PC-3 (cell line): ENCODE measurements around the gene APBB2. TPM values are rescaled to one million over a fixed set of nuclear protein-coding genes. Genes with fewer than 3 reads are reported as not detected.

Source experiments
- ATAC-seq: fragments of 200-7000 bp; cut with Tn5 transposase; 2 replicates; pipeline ENCODE4 v1.9.1; 2020; ENCODE audit warnings: mild to moderate bottlenecking, moderate library complexity
- BruUV-seq: library from RNA; stranded (reverse); fragments of 400-500 nt; replicated peaks from 2 replicates; lab custom pipeline; 2021; lab: Mats Ljungman, UMichigan
- CTCF ChIA-PET: fragments of 300-600 bp; sonication (Branson Sonifier 250); formaldehyde crosslinking; loops from one replicate; lab custom pipeline; 2022; ENCODE audit warnings: antibody characterized with exemption; lab: Charles Lee
- POLR2A ChIA-PET: fragments of 300-600 bp; sonication (Branson Sonifier 250); formaldehyde crosslinking; loops from one replicate; lab custom pipeline; 2022; ENCODE audit warnings: antibody characterized with exemption; ENCODE audit not compliant: unreplicated experiment; lab: Charles Lee
- DNase-seq: peaks from one replicate; pipeline ENCODE4 v3.0.0-alpha.2; 2015
- H2AFZ ChIP-seq: fragments of 300-600 bp; sonication (generic); 2 replicates; pipeline ENCODE4 v1.6.0; 2016; ENCODE audit warnings: antibody characterized with exemption, low read length
- H3F3A ChIP-seq: fragments of 300-600 bp; sonication (generic); one replicate; pipeline ENCODE4 v1.6.0; 2017; ENCODE audit warnings: antibody characterized with exemption, low read length, control low read depth, mild to moderate bottlenecking; ENCODE audit not compliant: unreplicated experiment
- H3K27ac ChIP-seq: fragments of 300-600 bp; sonication (generic); 2 replicates; pipeline ENCODE4 v1.5.1; 2016; ENCODE audit warnings: mild to moderate bottlenecking, low read length
- H3K27me3 ChIP-seq: fragments of 300-600 bp; sonication (generic); 2 replicates; pipeline ENCODE4 v1.6.1; 2016; ENCODE audit warnings: low read length, mixed read lengths
- H3K36me3 ChIP-seq: fragments of 300-600 bp; sonication (generic); 2 replicates; pipeline ENCODE4 v1.6.1; 2016; ENCODE audit warnings: low read depth, mixed run types, low read length, mixed read lengths
- H3K4me1 ChIP-seq: fragments of 300-600 bp; sonication (generic); 2 replicates; pipeline ENCODE4 v1.5.1; 2016; ENCODE audit warnings: low read length; ENCODE audit not compliant: insufficient read depth
- H3K4me2 ChIP-seq: fragments of 300-600 bp; sonication (generic); 2 replicates; pipeline ENCODE4 v1.6.0; 2016; ENCODE audit warnings: low read length
- H3K4me3 ChIP-seq: fragments of 300-600 bp; sonication (generic); 2 replicates; pipeline ENCODE4 v1.5.1; 2016; ENCODE audit warnings: mild to moderate bottlenecking, low read length, mixed read lengths
- H3K79me2 ChIP-seq: fragments of 300-600 bp; sonication (generic); 2 replicates; pipeline ENCODE4 v1.6.1; 2017; ENCODE audit warnings: low read length, mixed read lengths
- H3K9ac ChIP-seq: fragments of 300-600 bp; sonication (generic); 2 replicates; pipeline ENCODE4 v1.6.0; 2016; ENCODE audit warnings: mild to moderate bottlenecking, low read length
- H3K9me2 ChIP-seq: fragments of 300-600 bp; sonication (generic); replicated peaks from 2 replicates; pipeline ENCODE4 v1.6.1; 2016; ENCODE audit warnings: mixed run types, low read length, mixed read lengths
- H3K9me3 ChIP-seq: fragments of 300-600 bp; sonication (generic); 2 replicates; pipeline ENCODE4 v1.6.1; 2016; ENCODE audit warnings: low read length, mixed read lengths
- H4K20me1 ChIP-seq: fragments of 300-600 bp; sonication (generic); 2 replicates; pipeline ENCODE4 v1.6.1; 2016; ENCODE audit warnings: low read length, mixed read lengths
- EZH2 ChIP-seq: fragments of 300-600 bp; sonication (generic); IDR thresholded peaks from one replicate; pipeline ENCODE4 v1.6.1; 2017; ENCODE audit warnings: antibody characterized with exemption, mild to moderate bottlenecking, low read length; ENCODE audit not compliant: unreplicated experiment
- EZH2phosphoT487 ChIP-seq: fragments of 300-600 bp; sonication (generic); IDR thresholded peaks from 2 replicates; pipeline ENCODE4 v1.6.1; 2018; ENCODE audit warnings: mild to moderate bottlenecking, antibody characterized with exemption, low read length, borderline replicate concordance
- intact Hi-C: fragments of 100-400 bp; cut with micrococcal nuclease; formaldehyde crosslinking; loops from 2 replicates; pipeline ENCODE4 v1.9.0; 2023
- total RNA-seq: library from RNA; depleted of rRNA; stranded (reverse); fragments of >200 nt; gene quantifications from 2 replicates; pipeline ENCODE4 v1.2.3, GENCODE V29; 2014
- TF ChIP-seq, protein P1 (sequence below): fragments of 300-600 bp; sonication (generic); conservative IDR thresholded peaks from 2 replicates; pipeline ENCODE4 v1.5.1; 2017; ENCODE audit warnings: antibody characterized with exemption, low read depth, mild to moderate bottlenecking, low read length

The APBB2 gene
- total RNA-seq, 1 experiment from 2014 or later = 24.7 TPM

DNA sequence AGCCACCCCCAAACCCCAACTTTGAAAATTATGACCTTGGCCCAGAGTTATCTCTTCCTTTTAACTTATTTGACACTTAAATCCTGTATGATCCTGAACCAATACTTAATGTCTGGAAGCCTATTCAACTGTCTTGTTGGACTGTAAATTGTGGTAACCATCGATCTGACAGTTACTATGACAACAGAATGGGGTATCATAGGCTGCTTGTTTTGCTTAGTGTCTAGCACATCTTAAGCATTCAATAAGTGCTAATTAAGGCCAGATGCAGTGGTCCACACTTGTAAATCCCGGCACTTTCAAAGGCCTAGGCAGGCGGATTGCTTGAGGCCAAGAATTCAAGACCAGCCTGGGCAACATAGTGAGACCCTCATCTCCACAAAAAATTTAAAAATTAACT is 175.0 kb downstream of the APBB2 start:
- POLR2A ChIA-PET = no interaction called here
- Histone ChIP-seq H3K9ac (no peak overlapping the region), H4K20me1 (no peaks in the 10 kb centered on the region), H3K4me3 (no peak overlapping the region), H3K4me2 (no peak overlapping the region), H3K4me1 (no peaks in the 10 kb centered on the region), H3K9me3 (no peaks in the 10 kb centered on the region), H3F3A (no peaks in the 10 kb centered on the region), H2AFZ (no peak overlapping the region), H3K27me3 (no peaks in the 10 kb centered on the region), H3K79me2 (no peaks in the 10 kb centered on the region), H3K36me3 (no peaks in the 10 kb centered on the region), H3K27ac (no peak overlapping the region), H3K9me2 (no peaks in the 10 kb centered on the region)
- BruUV-seq = no TSS peak
- ATAC-seq (no peak), DNase-seq (no peak)
- no peak for TF ChIP-seq EZH2
- TF ChIP-seq EZH2phosphoT487 = no peak
- TF ChIP-seq, protein P1, sequence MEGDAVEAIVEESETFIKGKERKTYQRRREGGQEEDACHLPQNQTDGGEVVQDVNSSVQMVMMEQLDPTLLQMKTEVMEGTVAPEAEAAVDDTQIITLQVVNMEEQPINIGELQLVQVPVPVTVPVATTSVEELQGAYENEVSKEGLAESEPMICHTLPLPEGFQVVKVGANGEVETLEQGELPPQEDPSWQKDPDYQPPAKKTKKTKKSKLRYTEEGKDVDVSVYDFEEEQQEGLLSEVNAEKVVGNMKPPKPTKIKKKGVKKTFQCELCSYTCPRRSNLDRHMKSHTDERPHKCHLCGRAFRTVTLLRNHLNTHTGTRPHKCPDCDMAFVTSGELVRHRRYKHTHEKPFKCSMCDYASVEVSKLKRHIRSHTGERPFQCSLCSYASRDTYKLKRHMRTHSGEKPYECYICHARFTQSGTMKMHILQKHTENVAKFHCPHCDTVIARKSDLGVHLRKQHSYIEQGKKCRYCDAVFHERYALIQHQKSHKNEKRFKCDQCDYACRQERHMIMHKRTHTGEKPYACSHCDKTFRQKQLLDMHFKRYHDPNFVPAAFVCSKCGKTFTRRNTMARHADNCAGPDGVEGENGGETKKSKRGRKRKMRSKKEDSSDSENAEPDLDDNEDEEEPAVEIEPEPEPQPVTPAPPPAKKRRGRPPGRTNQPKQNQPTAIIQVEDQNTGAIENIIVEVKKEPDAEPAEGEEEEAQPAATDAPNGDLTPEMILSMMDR = no peak
- intact Hi-C loops = no loop called here
- CTCF ChIA-PET = no interaction called here

DNA sequence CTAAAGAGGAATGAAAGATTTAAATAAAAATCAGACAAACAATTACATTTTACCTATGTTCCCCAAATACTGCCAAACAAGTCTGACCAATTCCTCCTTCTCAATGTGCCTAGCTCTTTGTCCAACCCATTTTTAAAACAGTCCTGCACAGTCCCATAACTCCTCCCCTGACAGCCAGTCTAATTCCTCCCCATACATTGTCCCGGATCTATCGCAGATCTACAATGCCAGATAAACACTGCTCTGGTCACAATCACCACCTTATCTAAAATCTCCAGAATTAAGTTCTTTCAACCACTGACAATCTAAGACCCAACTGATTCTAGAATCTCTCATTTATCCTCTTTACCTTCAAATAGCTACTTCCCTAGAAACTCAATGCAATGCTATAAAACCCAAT is 176.0 kb downstream of the APBB2 start:
- DNase-seq (no peak), ATAC-seq (no peak)
- no peaks in the 10 kb centered on the region for H3K9me2 ChIP-seq
- no peaks in the 10 kb centered on the region for H3K27me3 ChIP-seq
- no peaks in the 10 kb centered on the region for H3K36me3 ChIP-seq
- H4K20me1 ChIP-seq = no peaks in the 10 kb centered on the region
- CTCF ChIA-PET = no interaction called here
- no peak overlapping the region for H3K4me3 ChIP-seq
- H3F3A ChIP-seq = no peaks in the 10 kb centered on the region
- no peak overlapping the region for H3K27ac ChIP-seq
- BruUV-seq = no TSS peak
- no peak overlapping the region for H2AFZ ChIP-seq
- no peaks in the 10 kb centered on the region for H3K9me3 ChIP-seq
- no peaks in the 10 kb centered on the region for H3K4me1 ChIP-seq
- POLR2A ChIA-PET = no interaction called here
- TF ChIP-seq, protein P1 = no peak
- no peak for TF ChIP-seq EZH2
- TF ChIP-seq EZH2phosphoT487 = no peak
- no peak overlapping the region for H3K4me2 ChIP-seq
- intact Hi-C loops = no loop called here
- H3K9ac ChIP-seq = no peak overlapping the region
- no peaks in the 10 kb centered on the region for H3K79me2 ChIP-seq

DNA sequence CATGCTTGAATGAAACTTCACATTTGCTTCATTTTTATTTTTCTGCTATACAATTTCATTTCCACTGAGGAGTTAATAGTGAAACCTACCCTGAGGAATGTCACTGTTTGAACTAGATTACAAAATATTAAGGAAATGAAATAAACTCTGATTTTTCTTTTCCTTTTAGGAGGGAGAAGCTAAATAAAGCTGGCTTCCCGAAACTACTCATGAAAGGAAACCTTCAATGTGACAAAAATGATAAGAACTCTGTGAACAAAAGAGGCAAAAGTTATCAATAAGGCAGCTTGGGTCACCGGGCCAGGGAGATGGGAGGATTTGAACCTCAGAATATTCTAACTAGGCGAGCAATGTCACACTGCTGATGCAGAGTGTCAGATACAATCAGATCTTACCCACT is 185.2 kb downstream of the APBB2 start:
- Histone ChIP-seq H3K4me1 (no peaks in the 10 kb centered on the region), H4K20me1 (no peaks in the 10 kb centered on the region), H3K9me3 (peaks cover 12% of the 10 kb centered on the region; the same call in 1 of the 2 replicates), H3F3A (no peaks in the 10 kb centered on the region), H3K9me2 (no peaks in the 10 kb centered on the region), H2AFZ (no peak overlapping the region), H3K27ac (no peak overlapping the region), H3K27me3 (no peaks in the 10 kb centered on the region), H3K9ac (no peak overlapping the region), H3K4me2 (no peak overlapping the region), H3K36me3 (peaks cover 37% of the 10 kb centered on the region), H3K79me2 (no peaks in the 10 kb centered on the region), H3K4me3 (no peak overlapping the region)
- ATAC-seq (no peak), DNase-seq (no peak)
- CTCF ChIA-PET = no interaction called here
- TF ChIP-seq EZH2 (no peak), EZH2phosphoT487 (no peak)
- TF ChIP-seq, protein P1 = no peak
- POLR2A ChIA-PET = no interaction called here
- intact Hi-C loops = no loop called here
- BruUV-seq = no TSS peak
